ENCODE data around the gene MYO7A.

MYO7A gene

DNA sequence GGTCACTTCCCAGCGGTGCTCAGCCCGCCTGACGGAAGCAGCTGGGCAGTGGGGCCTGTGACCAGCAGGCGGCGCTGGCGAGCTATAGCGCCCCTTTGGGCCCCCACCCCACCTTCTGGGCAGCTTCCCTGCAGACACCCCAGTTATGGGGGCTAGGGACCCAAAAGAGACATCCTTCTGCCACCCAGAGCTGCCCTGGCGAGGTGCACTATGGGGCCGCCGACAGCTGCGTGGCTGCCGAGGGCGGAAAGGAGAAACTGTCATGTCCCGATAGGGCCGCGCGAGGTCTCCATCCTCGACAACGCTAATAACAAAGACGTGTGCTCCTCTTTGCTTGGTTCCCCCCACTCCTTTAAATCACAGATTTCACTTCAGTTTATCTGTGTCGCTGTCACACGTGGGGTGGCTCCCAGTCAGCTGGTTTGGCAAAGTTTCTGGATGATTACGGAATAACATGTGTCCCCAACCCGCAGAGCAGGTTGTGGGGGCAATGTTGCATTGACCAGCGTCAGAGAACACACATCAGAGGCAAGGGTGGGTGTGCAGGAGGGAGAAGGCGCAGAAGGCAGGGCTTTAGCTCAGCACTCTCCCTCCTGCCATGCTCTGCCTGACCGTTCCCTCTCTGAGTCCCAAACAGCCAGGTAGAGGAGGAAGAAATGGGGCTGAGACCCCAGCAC lies 673 bp upstream of the MYO7A start:
- TF ChIP-seq, protein P1, sequence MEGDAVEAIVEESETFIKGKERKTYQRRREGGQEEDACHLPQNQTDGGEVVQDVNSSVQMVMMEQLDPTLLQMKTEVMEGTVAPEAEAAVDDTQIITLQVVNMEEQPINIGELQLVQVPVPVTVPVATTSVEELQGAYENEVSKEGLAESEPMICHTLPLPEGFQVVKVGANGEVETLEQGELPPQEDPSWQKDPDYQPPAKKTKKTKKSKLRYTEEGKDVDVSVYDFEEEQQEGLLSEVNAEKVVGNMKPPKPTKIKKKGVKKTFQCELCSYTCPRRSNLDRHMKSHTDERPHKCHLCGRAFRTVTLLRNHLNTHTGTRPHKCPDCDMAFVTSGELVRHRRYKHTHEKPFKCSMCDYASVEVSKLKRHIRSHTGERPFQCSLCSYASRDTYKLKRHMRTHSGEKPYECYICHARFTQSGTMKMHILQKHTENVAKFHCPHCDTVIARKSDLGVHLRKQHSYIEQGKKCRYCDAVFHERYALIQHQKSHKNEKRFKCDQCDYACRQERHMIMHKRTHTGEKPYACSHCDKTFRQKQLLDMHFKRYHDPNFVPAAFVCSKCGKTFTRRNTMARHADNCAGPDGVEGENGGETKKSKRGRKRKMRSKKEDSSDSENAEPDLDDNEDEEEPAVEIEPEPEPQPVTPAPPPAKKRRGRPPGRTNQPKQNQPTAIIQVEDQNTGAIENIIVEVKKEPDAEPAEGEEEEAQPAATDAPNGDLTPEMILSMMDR (IDR thresholded peaks at IDR 0.05; ENCODE audit: borderline replicate concordance, extremely low read depth, low read length, poor library complexity, severe bottlenecking): peak; percentile 84
- no peak for TF ChIP-seq EZH2 (IDR thresholded peaks at IDR 0.05; ENCODE audit: borderline replicate concordance, low read depth, low read length, severe bottlenecking)
- Histone ChIP-seq H3K4me1 (ENCODE audit: insufficient read depth, low read length) (no peaks in the 10 kb centered on the region), H3K79me2 (ENCODE audit: insufficient read depth, low read length) (no peaks in the 10 kb centered on the region), H3K9ac (ENCODE audit: low read depth, low read length) (no peak overlapping the region), H3K4me3 (ENCODE audit: low read depth in 1 of 2, low read length in 2 of 2) (no peak overlapping the region), H3K27ac (ENCODE audit: low read length) (no peak overlapping the region), H3K9me3 (ENCODE audit: insufficient read depth, low read length, severe bottlenecking) (no peaks in the 10 kb centered on the region), H4K20me1 (ENCODE audit: insufficient read depth, low read length) (no peaks in the 10 kb centered on the region), H3K4me2 (ENCODE audit: insufficient read depth, low read length) (no peak overlapping the region), H3K27me3 (ENCODE audit: insufficient read depth, low read length, poor library complexity) (no peaks in the 10 kb centered on the region), H2AFZ (ENCODE audit: low read depth, low read length) (no peak overlapping the region), H3K36me3 (ENCODE audit: insufficient read depth, low read length) (no peaks in the 10 kb centered on the region)
- ATAC-seq (ENCODE audit: insufficient read depth, low read depth) (peak; percentile 68), DNase-seq (peak; percentile 33)

DNA sequence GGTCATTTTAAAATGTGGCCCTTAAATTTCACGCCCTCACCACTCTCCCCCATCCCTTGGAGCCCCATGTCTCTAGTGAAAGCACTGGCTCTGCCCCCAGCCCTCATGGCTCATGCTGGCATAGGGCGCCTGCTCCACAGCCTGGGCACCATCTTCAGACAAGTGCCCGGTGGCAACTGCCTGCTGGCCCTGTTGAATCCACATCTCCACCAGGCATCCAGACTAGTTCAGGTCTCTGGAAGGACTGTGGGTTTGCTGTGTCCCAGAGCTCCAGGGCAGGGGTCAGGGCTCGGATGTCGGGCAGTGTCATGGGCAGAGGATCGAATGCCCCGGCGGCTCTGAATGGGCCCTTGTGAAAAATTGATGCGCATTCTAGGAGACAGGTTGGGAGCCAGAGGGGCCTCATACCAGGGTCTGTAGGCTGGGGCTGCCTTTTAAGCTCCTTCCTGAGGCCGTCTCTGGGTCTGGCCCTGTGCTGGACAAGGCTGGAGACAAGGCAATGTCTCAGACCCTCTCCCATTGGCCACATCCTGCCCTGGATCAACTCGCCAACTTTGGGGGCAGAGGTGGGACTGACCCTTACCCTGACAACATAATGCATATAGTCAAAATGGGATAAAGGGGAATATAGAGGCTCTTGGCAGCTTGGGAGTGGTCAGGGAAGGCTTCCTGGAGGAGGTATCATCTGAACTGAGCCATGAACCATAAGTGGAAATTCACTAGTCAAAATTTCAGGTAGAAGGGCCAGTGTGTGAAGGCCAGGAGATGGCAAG lies 1.2 kb downstream of the MYO7A start:
- Histone ChIP-seq H3K27me3 (ENCODE audit: insufficient read depth, low read length, poor library complexity) (no peaks in the 10 kb centered on the region), H3K4me3 (ENCODE audit: low read depth in 1 of 2, low read length in 2 of 2) (no peak overlapping the region), H3K36me3 (ENCODE audit: insufficient read depth, low read length) (no peaks in the 10 kb centered on the region), H3K27ac (ENCODE audit: low read length) (no peak overlapping the region), H2AFZ (ENCODE audit: low read depth, low read length) (no peak overlapping the region), H3K4me1 (ENCODE audit: insufficient read depth, low read length) (no peaks in the 10 kb centered on the region), H3K9ac (ENCODE audit: low read depth, low read length) (no peak overlapping the region), H3K79me2 (ENCODE audit: insufficient read depth, low read length) (no peaks in the 10 kb centered on the region), H3K4me2 (ENCODE audit: insufficient read depth, low read length) (no peak overlapping the region), H3K9me3 (ENCODE audit: insufficient read depth, low read length, severe bottlenecking) (no peaks in the 10 kb centered on the region), H4K20me1 (ENCODE audit: insufficient read depth, low read length) (no peaks in the 10 kb centered on the region)
- DNase-seq (no peak), ATAC-seq (ENCODE audit: insufficient read depth, low read depth) (no peak)
- TF ChIP-seq, protein P1 (IDR thresholded peaks at IDR 0.05; ENCODE audit: borderline replicate concordance, extremely low read depth, low read length, poor library complexity, severe bottlenecking): no peak
- no peak for TF ChIP-seq EZH2 (IDR thresholded peaks at IDR 0.05; ENCODE audit: borderline replicate concordance, low read depth, low read length, severe bottlenecking)

DNA sequence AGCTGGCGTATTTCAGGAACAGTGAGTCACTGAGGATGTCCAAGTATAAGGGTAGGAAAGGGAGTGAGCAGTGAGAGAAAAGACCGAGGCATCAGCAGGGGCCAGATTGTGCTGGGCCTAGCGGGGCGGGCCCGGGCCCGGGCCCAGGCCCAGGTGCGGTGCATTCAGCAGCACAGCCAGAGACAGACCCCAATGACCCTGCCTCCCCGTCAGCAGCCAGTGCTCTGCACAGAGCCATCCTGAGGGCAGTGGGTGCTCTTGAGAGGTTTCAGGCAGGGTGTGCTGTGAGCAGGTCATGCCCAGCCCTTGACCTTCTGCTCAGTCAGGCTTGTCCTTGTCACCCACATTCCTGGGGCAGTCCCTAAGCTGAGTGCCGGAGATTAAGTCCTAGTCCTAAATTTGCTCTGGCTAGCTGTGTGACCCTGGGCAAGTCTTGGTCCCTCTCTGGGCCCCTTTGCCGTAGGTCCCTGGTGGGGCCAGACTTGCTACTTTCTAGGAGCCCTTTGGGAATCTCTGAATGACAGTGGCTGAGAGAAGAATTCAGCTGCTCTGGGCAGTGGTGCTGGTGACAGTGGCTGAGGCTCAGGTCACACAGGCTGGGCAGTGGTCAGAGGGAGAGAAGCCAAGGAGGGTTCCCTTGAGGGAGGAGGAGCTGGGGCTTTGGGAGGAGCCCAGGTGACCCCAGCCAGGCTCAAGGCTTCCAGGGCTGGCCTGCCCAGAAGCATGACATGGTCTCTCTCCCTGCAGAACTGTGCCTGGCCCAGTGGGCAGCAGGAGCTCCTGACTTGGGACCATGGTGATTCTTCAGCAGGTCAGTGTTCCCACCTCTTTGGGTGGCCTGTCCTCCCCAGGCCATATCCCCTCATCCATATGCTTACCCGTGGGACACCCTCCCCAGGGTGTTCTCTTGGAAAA lies 2.1 kb downstream of the MYO7A start:
- H3K4me1 ChIP-seq (ENCODE audit: insufficient read depth, low read length): no peaks in the 10 kb centered on the region
- H3K79me2 ChIP-seq (ENCODE audit: insufficient read depth, low read length): no peaks in the 10 kb centered on the region
- H3K9ac ChIP-seq (ENCODE audit: low read depth, low read length): no peak overlapping the region
- H2AFZ ChIP-seq (ENCODE audit: low read depth, low read length): no peak overlapping the region
- H4K20me1 ChIP-seq (ENCODE audit: insufficient read depth, low read length): no peaks in the 10 kb centered on the region
- ATAC-seq (ENCODE audit: insufficient read depth, low read depth): no peak
- no peak overlapping the region for H3K4me2 ChIP-seq (ENCODE audit: insufficient read depth, low read length)
- DNase-seq: no peak
- H3K36me3 ChIP-seq (ENCODE audit: insufficient read depth, low read length): no peaks in the 10 kb centered on the region
- TF ChIP-seq, protein P1 (IDR thresholded peaks at IDR 0.05; ENCODE audit: borderline replicate concordance, extremely low read depth, low read length, poor library complexity, severe bottlenecking): no peak
- no peak for TF ChIP-seq EZH2 (IDR thresholded peaks at IDR 0.05; ENCODE audit: borderline replicate concordance, low read depth, low read length, severe bottlenecking)
- H3K9me3 ChIP-seq (ENCODE audit: insufficient read depth, low read length, severe bottlenecking): no peaks in the 10 kb centered on the region
- H3K27ac ChIP-seq (ENCODE audit: low read length): no peak overlapping the region
- no peaks in the 10 kb centered on the region for H3K27me3 ChIP-seq (ENCODE audit: insufficient read depth, low read length, poor library complexity)
- no peak overlapping the region for H3K4me3 ChIP-seq (ENCODE audit: low read depth in 1 of 2, low read length in 2 of 2)

Measured in DND-41 (cell line).